ENCODE results near the gene IL12RB1. TPM values are rescaled to one million over a fixed set of nuclear protein-coding genes. Genes with fewer than 3 reads are reported as not detected.

IL12RB1 gene
- total RNA-seq, 2 experiments from 2014 or later: 7.7 to 41.7 TPM

GRCh38 chr19:18069383-18069782 is 17.4 kb downstream of the IL12RB1 start:
- Histone ChIP-seq H4K20me1 (ENCODE audit: insufficient read depth, low read length) (no peaks in the 10 kb centered on the region), H3K27ac (ENCODE audit: low read depth, low read length, poor library complexity, severe bottlenecking) (no peak overlapping the region), H3K9me2 (ENCODE audit: insufficient read depth, low read length) (no peaks in the 10 kb centered on the region), H2AFZ (ENCODE audit: low read length) (no peak overlapping the region), H3K4me2 (ENCODE audit: low read length) (no peak overlapping the region), H3K9me3 (ENCODE audit: low read length) (no peaks in the 10 kb centered on the region), H3K4me1 (ENCODE audit: insufficient read depth, low read length, poor library complexity, severe bottlenecking) (no peaks in the 10 kb centered on the region), H3K4me3 (ENCODE audit: low read depth, low read length, poor library complexity, severe bottlenecking) (no peak overlapping the region), H3K36me3 (ENCODE audit: insufficient read depth, low read length) (peaks cover 52% of the 10 kb centered on the region), H3K79me2 (ENCODE audit: insufficient read depth, low read depth, low read length) (no peaks in the 10 kb centered on the region)
- no peak for TF ChIP-seq CTCF (conservative IDR thresholded peaks at IDR 0.05; ENCODE audit: low read length)
- no peak for TF ChIP-seq EZH2phosphoT487 (IDR thresholded peaks at IDR 0.05; ENCODE audit: borderline replicate concordance, low read depth, low read length)
- ChIA-PET POLR2A (no interaction called here), CTCF (ENCODE audit: unreplicated experiment) (no interaction called here)
- intact Hi-C loops (cut with micrococcal nuclease; ENCODE audit: unreplicated experiment): no loop called here
- no TSS peak for BruUV-seq (replicated peaks)
- no peak for DNase-seq (ENCODE audit: low spot score)

- H3K27ac ChIP-seq (ENCODE audit: low read depth, low read length, poor library complexity, severe bottlenecking): no peak overlapping the region
- H3K4me3 ChIP-seq (ENCODE audit: low read depth, low read length, poor library complexity, severe bottlenecking): no peak overlapping the region
- TF ChIP-seq EZH2phosphoT487 (IDR thresholded peaks at IDR 0.05; ENCODE audit: borderline replicate concordance, low read depth, low read length) (no peak), CTCF (conservative IDR thresholded peaks at IDR 0.05; ENCODE audit: low read length) (no peak)
- no peak for DNase-seq (ENCODE audit: low spot score)
- no peaks in the 10 kb centered on the region for H3K4me1 ChIP-seq (ENCODE audit: insufficient read depth, low read length, poor library complexity, severe bottlenecking)
- no peaks in the 10 kb centered on the region for H3K9me3 ChIP-seq (ENCODE audit: low read length)
- no peaks in the 10 kb centered on the region for H3K9me2 ChIP-seq (ENCODE audit: insufficient read depth, low read length)
- no peak overlapping the region for H2AFZ ChIP-seq (ENCODE audit: low read length)
- intact Hi-C loops (cut with micrococcal nuclease; ENCODE audit: unreplicated experiment): no loop called here
- H3K36me3 ChIP-seq (ENCODE audit: insufficient read depth, low read length): peaks cover 50% of the 10 kb centered on the region
- H3K79me2 ChIP-seq (ENCODE audit: insufficient read depth, low read depth, low read length): no peaks in the 10 kb centered on the region
- no peaks in the 10 kb centered on the region for H4K20me1 ChIP-seq (ENCODE audit: insufficient read depth, low read length)
- BruUV-seq (replicated peaks): no TSS peak
- no peak overlapping the region for H3K4me2 ChIP-seq (ENCODE audit: low read length)
- ChIA-PET POLR2A (no interaction called here), CTCF (ENCODE audit: unreplicated experiment) (no interaction called here)
These were observed 18.3 kb downstream of the IL12RB1 start for GRCh38 chr19:18068395-18068794.

GRCh38 chr19:18065173-18065495 is 21.6 kb downstream of the IL12RB1 start:
- Histone ChIP-seq H3K9me3 (ENCODE audit: low read length) (no peaks in the 10 kb centered on the region), H3K79me2 (ENCODE audit: insufficient read depth, low read depth, low read length) (no peaks in the 10 kb centered on the region), H3K4me1 (ENCODE audit: insufficient read depth, low read length, poor library complexity, severe bottlenecking) (no peaks in the 10 kb centered on the region), H3K4me2 (ENCODE audit: low read length) (no peak overlapping the region), H3K4me3 (ENCODE audit: low read depth, low read length, poor library complexity, severe bottlenecking) (no peak overlapping the region), H3K36me3 (ENCODE audit: insufficient read depth, low read length) (peaks cover 36% of the 10 kb centered on the region), H4K20me1 (ENCODE audit: insufficient read depth, low read length) (no peaks in the 10 kb centered on the region), H3K27ac (ENCODE audit: low read depth, low read length, poor library complexity, severe bottlenecking) (no peak overlapping the region), H3K9me2 (ENCODE audit: insufficient read depth, low read length) (no peaks in the 10 kb centered on the region), H2AFZ (ENCODE audit: low read length) (no peak overlapping the region)
- CTCF ChIA-PET (ENCODE audit: unreplicated experiment): no interaction called here
- no TSS peak for BruUV-seq (replicated peaks)
- no peak for TF ChIP-seq CTCF (conservative IDR thresholded peaks at IDR 0.05; ENCODE audit: low read length)
- no peak for TF ChIP-seq EZH2phosphoT487 (IDR thresholded peaks at IDR 0.05; ENCODE audit: borderline replicate concordance, low read depth, low read length)
- intact Hi-C loops (cut with micrococcal nuclease; ENCODE audit: unreplicated experiment): no loop called here
- POLR2A ChIA-PET: no interaction called here
- DNase-seq (ENCODE audit: low spot score): no peak

All from OCI-LY7 (cell line).